ENCODE measurements around the gene KCNC3.

- TF ChIP-seq POLR2A (IDR thresholded peaks at IDR 0.05; ENCODE audit: extremely low read depth, insufficient read length) (no peak), MAX (IDR thresholded peaks at IDR 0.05; ENCODE audit: low read depth, low read length) (no peak), MYC (IDR thresholded peaks at IDR 0.05; ENCODE audit: low read depth, low read length) (no peak)
- TF ChIP-seq, protein P1, sequence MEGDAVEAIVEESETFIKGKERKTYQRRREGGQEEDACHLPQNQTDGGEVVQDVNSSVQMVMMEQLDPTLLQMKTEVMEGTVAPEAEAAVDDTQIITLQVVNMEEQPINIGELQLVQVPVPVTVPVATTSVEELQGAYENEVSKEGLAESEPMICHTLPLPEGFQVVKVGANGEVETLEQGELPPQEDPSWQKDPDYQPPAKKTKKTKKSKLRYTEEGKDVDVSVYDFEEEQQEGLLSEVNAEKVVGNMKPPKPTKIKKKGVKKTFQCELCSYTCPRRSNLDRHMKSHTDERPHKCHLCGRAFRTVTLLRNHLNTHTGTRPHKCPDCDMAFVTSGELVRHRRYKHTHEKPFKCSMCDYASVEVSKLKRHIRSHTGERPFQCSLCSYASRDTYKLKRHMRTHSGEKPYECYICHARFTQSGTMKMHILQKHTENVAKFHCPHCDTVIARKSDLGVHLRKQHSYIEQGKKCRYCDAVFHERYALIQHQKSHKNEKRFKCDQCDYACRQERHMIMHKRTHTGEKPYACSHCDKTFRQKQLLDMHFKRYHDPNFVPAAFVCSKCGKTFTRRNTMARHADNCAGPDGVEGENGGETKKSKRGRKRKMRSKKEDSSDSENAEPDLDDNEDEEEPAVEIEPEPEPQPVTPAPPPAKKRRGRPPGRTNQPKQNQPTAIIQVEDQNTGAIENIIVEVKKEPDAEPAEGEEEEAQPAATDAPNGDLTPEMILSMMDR (IDR thresholded peaks at IDR 0.05; ENCODE audit: low read depth, low read length) = no peak
Measured at GRCh38 chr19:50300814-50301606, 28.2 kb downstream of the KCNC3 start.
